Activated CD8-positive, alpha-beta memory T cell treated with anti-CD3 and anti-CD28 coated beads, Interleukin-2, amount 10 ng/mL, durations not matched to agents 7 days and 5 days (primary cell): ENCODE results near the gene NRDE2. TPM values are rescaled to one million over a fixed set of nuclear protein-coding genes. Genes with fewer than 3 reads are reported as not detected.
"Not testable (repeated sequence)": the region's sequence is repeated elsewhere in the genome, so short reads cannot be mapped to it uniquely, and the experiment has no call there.

ENCODE experiments used
- ATAC-seq: fragments of 150-1000 bp; cut with Tn5 transposase; one replicate; pipeline ENCODE4 v1.10.0; 2021; ENCODE audit warnings: moderate library complexity
- CTCF ChIA-PET: fragments of 350-600 bp; sonication (Branson Sonifier 250); formaldehyde crosslinking; loops from one replicate; lab custom pipeline; 2021; ENCODE audit warnings: antibody characterized with exemption; lab: Charles Lee
- DNase-seq: peaks from one replicate; pipeline ENCODE4 v3.0.0-alpha.2; 2020
- H3K27ac Mint-ChIP-seq: one replicate; pipeline ENCODE4 v1.8.0; 2021; ENCODE audit warnings: mild to moderate bottlenecking, mixed read lengths
- H3K27me3 Mint-ChIP-seq: one replicate; pipeline ENCODE4 v1.8.0; 2021; ENCODE audit warnings: mixed read lengths
- H3K36me3 Mint-ChIP-seq: one replicate; pipeline ENCODE4 v1.8.0; 2021; ENCODE audit warnings: mild to moderate bottlenecking, mixed read lengths
- H3K4me1 Mint-ChIP-seq: one replicate; pipeline ENCODE4 v1.8.0; 2021; ENCODE audit warnings: mixed read lengths
- H3K4me3 Mint-ChIP-seq: one replicate; pipeline ENCODE4 v1.8.0; 2021; ENCODE audit warnings: mild to moderate bottlenecking, moderate library complexity, mixed read lengths
- H3K9me3 Mint-ChIP-seq: one replicate; pipeline ENCODE4 v1.8.0; 2022; ENCODE audit warnings: low read depth, mixed read lengths
- total RNA-seq, 2 experiments: library from RNA; stranded (reverse); gene quantifications; one replicate each; pipeline ENCODE4 v1.2.3, GENCODE V29; 2021

Gene NRDE2
- total RNA-seq, 2 experiments from 2014 or later = 30.3 TPM

GRCh38 chr14:90355540-90356518, 24.1 kb upstream of the NRDE2 start:
- DNase-seq = no peak
- Mint-ChIP-seq H3K27ac (no peak overlapping the region), H3K36me3 (no peaks in the 10 kb centered on the region), H3K4me3 (no peak overlapping the region), H3K9me3 (no peaks in the 10 kb centered on the region), H3K27me3 (peaks cover 25% of the 10 kb centered on the region), H3K4me1 (no peaks in the 10 kb centered on the region)
- CTCF ChIA-PET = interaction anchor here (1.0 kb wide), 1 partner anchor 402 kb away, joined by 3 read pairs; no protein-coding TSS in a partner anchor
- no peak for ATAC-seq

GRCh38 chr14:90354551-90355298, 23.0 kb upstream of the NRDE2 start:
- H3K27ac Mint-ChIP-seq = no peak overlapping the region
- no peaks in the 10 kb centered on the region for H3K9me3 Mint-ChIP-seq
- CTCF ChIA-PET = interaction anchor here (1.0 kb wide), 1 partner anchor 403 kb away, joined by 3 read pairs; no protein-coding TSS in a partner anchor
- no peaks in the 10 kb centered on the region for H3K4me1 Mint-ChIP-seq
- no peaks in the 10 kb centered on the region for H3K36me3 Mint-ChIP-seq
- no peak for DNase-seq
- peaks cover 24% of the 10 kb centered on the region for H3K27me3 Mint-ChIP-seq
- H3K4me3 Mint-ChIP-seq = no peak overlapping the region
- no peak for ATAC-seq

GRCh38 chr14:90349739-90350138, 18.0 kb upstream of the NRDE2 start:
- no peaks in the 10 kb centered on the region for H3K36me3 Mint-ChIP-seq
- ATAC-seq = no peak
- H3K4me1 Mint-ChIP-seq = no peaks in the 10 kb centered on the region
- H3K9me3 Mint-ChIP-seq = no peaks in the 10 kb centered on the region
- CTCF ChIA-PET = interaction anchor here (0.9 kb wide), 1 partner anchor 405 kb away, joined by 3 read pairs; no protein-coding TSS in a partner anchor
- no peak overlapping the region for H3K27ac Mint-ChIP-seq
- no peak overlapping the region for H3K4me3 Mint-ChIP-seq
- no peaks in the 10 kb centered on the region for H3K27me3 Mint-ChIP-seq
- no peak for DNase-seq

- no peak overlapping the region for H3K27ac Mint-ChIP-seq
- H3K27me3 Mint-ChIP-seq = peaks cover 4% of the 10 kb centered on the region
- no peaks in the 10 kb centered on the region for H3K4me1 Mint-ChIP-seq
- DNase-seq (no peak), ATAC-seq (no peak)
- CTCF ChIA-PET = no interaction called here
- no peak overlapping the region for H3K4me3 Mint-ChIP-seq
- no peaks in the 10 kb centered on the region for H3K36me3 Mint-ChIP-seq
- H3K9me3 Mint-ChIP-seq = no peaks in the 10 kb centered on the region
Measured at GRCh38 chr14:90348270-90348669, 16.5 kb upstream of the NRDE2 start.

- no peak for DNase-seq
- no peak overlapping the region for H3K27ac Mint-ChIP-seq
- CTCF ChIA-PET = interaction anchor here (1.4 kb wide), 1 partner anchor 54 kb away, joined by 3 read pairs; no protein-coding TSS in a partner anchor
- no peaks in the 10 kb centered on the region for H3K9me3 Mint-ChIP-seq
- ATAC-seq = no peak
- no peaks in the 10 kb centered on the region for H3K36me3 Mint-ChIP-seq
- peaks cover 4% of the 10 kb centered on the region for H3K27me3 Mint-ChIP-seq
- H3K4me3 Mint-ChIP-seq = no peak overlapping the region
- H3K4me1 Mint-ChIP-seq = no peaks in the 10 kb centered on the region
Measured at GRCh38 chr14:90345239-90345557, 13.5 kb upstream of the NRDE2 start.

GRCh38 chr14:90344331-90345238, 12.8 kb upstream of the NRDE2 start:
- no peak overlapping the region for H3K4me3 Mint-ChIP-seq
- CTCF ChIA-PET = interaction anchor here (0.8 to 1.4 kb wide), 2 partner anchors 15 to 55 kb away, joined by 3 read pairs; no protein-coding TSS in a partner anchor
- DNase-seq (no peak), ATAC-seq (no peak)
- H3K27ac Mint-ChIP-seq = no peak overlapping the region
- H3K36me3 Mint-ChIP-seq = no peaks in the 10 kb centered on the region
- H3K9me3 Mint-ChIP-seq = no peaks in the 10 kb centered on the region
- H3K27me3 Mint-ChIP-seq = peaks cover 4% of the 10 kb centered on the region
- H3K4me1 Mint-ChIP-seq = no peaks in the 10 kb centered on the region

GRCh38 chr14:90342327-90342726, 10.6 kb upstream of the NRDE2 start:
- no peak for DNase-seq
- CTCF ChIA-PET = interaction anchor here (0.7 to 1.3 kb wide), 2 partner anchors 26 to 50 kb away, joined by 3 read pairs; no protein-coding TSS in a partner anchor

GRCh38 chr14:90341784-90342183, 10.0 kb upstream of the NRDE2 start:
- H3K4me1 Mint-ChIP-seq = no peaks in the 10 kb centered on the region
- no peak for ATAC-seq
- CTCF ChIA-PET = interaction anchor here (1.3 kb wide), 1 partner anchor 27 kb away, joined by 3 read pairs; no protein-coding TSS in a partner anchor
- no peaks in the 10 kb centered on the region for H3K36me3 Mint-ChIP-seq
- DNase-seq = no peak
- peaks cover 23% of the 10 kb centered on the region for H3K27me3 Mint-ChIP-seq
- no peak overlapping the region for H3K4me3 Mint-ChIP-seq
- no peak overlapping the region for H3K27ac Mint-ChIP-seq
- no peaks in the 10 kb centered on the region for H3K9me3 Mint-ChIP-seq

More at GRCh38 chr14:90342327-90342726, 10.6 kb upstream of the NRDE2 start:
- H3K36me3 Mint-ChIP-seq = no peaks in the 10 kb centered on the region
- no peaks in the 10 kb centered on the region for H3K4me1 Mint-ChIP-seq
- H3K27ac Mint-ChIP-seq = no peak overlapping the region
- ATAC-seq = no peak
- no peak overlapping the region for H3K4me3 Mint-ChIP-seq
- H3K9me3 Mint-ChIP-seq = no peaks in the 10 kb centered on the region
- H3K27me3 Mint-ChIP-seq = peaks cover 18% of the 10 kb centered on the region

GRCh38 chr14:90341232-90341631, 9.5 kb upstream of the NRDE2 start:
- CTCF ChIA-PET, H3K27ac Mint-ChIP-seq: not testable (repeated sequence)

GRCh38 chr14:90336985-90337384, 5.2 kb upstream of the NRDE2 start:
- Mint-ChIP-seq H3K4me3 (no peak overlapping the region), H3K9me3 (no peaks in the 10 kb centered on the region), H3K4me1 (no peaks in the 10 kb centered on the region)

More at GRCh38 chr14:90341232-90341631, 9.5 kb upstream of the NRDE2 start:
- H3K36me3 Mint-ChIP-seq, H3K4me1 Mint-ChIP-seq, DNase-seq, H3K9me3 Mint-ChIP-seq, H3K4me3 Mint-ChIP-seq, ATAC-seq: not testable (repeated sequence)
- peaks cover 28% of the 10 kb centered on the region for H3K27me3 Mint-ChIP-seq

GRCh38 chr14:90336401-90336800, 4.7 kb upstream of the NRDE2 start:
- H3K9me3 Mint-ChIP-seq = no peaks in the 10 kb centered on the region
- no peaks in the 10 kb centered on the region for H3K36me3 Mint-ChIP-seq
- peaks cover 40% of the 10 kb centered on the region for H3K27me3 Mint-ChIP-seq
- H3K4me3 Mint-ChIP-seq = no peak overlapping the region
- no peak overlapping the region for H3K27ac Mint-ChIP-seq
- CTCF ChIA-PET = no interaction called here
- peaks cover 3% of the 10 kb centered on the region for H3K4me1 Mint-ChIP-seq
- DNase-seq (no peak), ATAC-seq (no peak)

More at GRCh38 chr14:90336985-90337384, 5.2 kb upstream of the NRDE2 start:
- Mint-ChIP-seq H3K27me3 (peaks cover 40% of the 10 kb centered on the region), H3K36me3 (no peaks in the 10 kb centered on the region), H3K27ac (no peak overlapping the region)
- DNase-seq (no peak), ATAC-seq (no peak)
- CTCF ChIA-PET = no interaction called here

- Mint-ChIP-seq H3K27ac (peak overlapping the region; percentile 90), H3K27me3 (peaks cover 25% of the 10 kb centered on the region), H3K9me3 (no peaks in the 10 kb centered on the region), H3K4me1 (peaks cover 23% of the 10 kb centered on the region), H3K36me3 (peaks cover 5% of the 10 kb centered on the region), H3K4me3 (peak overlapping the region; percentile 87)
- CTCF ChIA-PET = interaction anchor here (0.7 to 1.8 kb wide), 3 partner anchors 65 to 426 kb away, joined by 3 to 7 read pairs (median 4); partner anchors contain the start of gene CALM1
- ATAC-seq = no peak
- DNase-seq = no peak
Measured at GRCh38 chr14:90332271-90332584, 487 bp upstream of the NRDE2 start.
